Measurements from ENCODE around the gene DNAJB13.

The DNAJB13 gene

GRCh38 chr11:73956876-73957653 is 6.2 kb downstream of the DNAJB13 start:
- TF ChIP-seq GABPA (IDR thresholded peaks at IDR 0.05; ENCODE audit: low read depth): no peak
- no peak for TF ChIP-seq POLR2AphosphoS5 (IDR thresholded peaks at IDR 0.05; ENCODE audit: low read depth)
- TF ChIP-seq CTCF (IDR thresholded peaks at IDR 0.05; ENCODE audit: insufficient read depth, low read length): no peak
- no peak for TF ChIP-seq SPI1 (IDR thresholded peaks at IDR 0.05; ENCODE audit: borderline replicate concordance, low read depth)
- no peak for TF ChIP-seq REST (IDR thresholded peaks at IDR 0.05; ENCODE audit: insufficient replicate concordance, low read depth)
- Histone ChIP-seq H3K4me3 (replicated peaks; ENCODE audit: insufficient read depth, low read length) (no peak overlapping the region), H3K27ac (replicated peaks) (no peak overlapping the region), H3K27me3 (ENCODE audit: insufficient read depth, poor library complexity, severe bottlenecking) (no peaks in the 10 kb centered on the region)
- no peak for DNase-seq (ENCODE audit: low read depth in 1 of 2, low spot score in 1 of 2)

- no peak overlapping the region for H3K4me3 ChIP-seq (replicated peaks; ENCODE audit: insufficient read depth, low read length)
- no peaks in the 10 kb centered on the region for H3K27me3 ChIP-seq (ENCODE audit: insufficient read depth, poor library complexity, severe bottlenecking)
- no peak for DNase-seq (ENCODE audit: low read depth in 1 of 2, low spot score in 1 of 2)
- no peak for TF ChIP-seq CTCF (IDR thresholded peaks at IDR 0.05; ENCODE audit: insufficient read depth, low read length)
- no peak for TF ChIP-seq SPI1 (IDR thresholded peaks at IDR 0.05; ENCODE audit: borderline replicate concordance, low read depth)
- TF ChIP-seq GABPA (IDR thresholded peaks at IDR 0.05; ENCODE audit: low read depth): no peak
- no peak for TF ChIP-seq POLR2AphosphoS5 (IDR thresholded peaks at IDR 0.05; ENCODE audit: low read depth)
- no peak for TF ChIP-seq REST (IDR thresholded peaks at IDR 0.05; ENCODE audit: insufficient replicate concordance, low read depth)
- no peak overlapping the region for H3K27ac ChIP-seq (replicated peaks)
These were observed 7.0 kb downstream of the DNAJB13 start for GRCh38 chr11:73957654-73958361.

GRCh38 chr11:73958521-73959141 is 7.8 kb downstream of the DNAJB13 start:
- Histone ChIP-seq H3K27ac (replicated peaks) (no peak overlapping the region), H3K4me3 (replicated peaks; ENCODE audit: insufficient read depth, low read length) (no peak overlapping the region), H3K27me3 (ENCODE audit: insufficient read depth, poor library complexity, severe bottlenecking) (no peaks in the 10 kb centered on the region)
- DNase-seq (ENCODE audit: low read depth in 1 of 2, low spot score in 1 of 2): no peak
- TF ChIP-seq POLR2AphosphoS5 (IDR thresholded peaks at IDR 0.05; ENCODE audit: low read depth) (no peak), CTCF (IDR thresholded peaks at IDR 0.05; ENCODE audit: insufficient read depth, low read length) (no peak), REST (IDR thresholded peaks at IDR 0.05; ENCODE audit: insufficient replicate concordance, low read depth) (no peak), SPI1 (IDR thresholded peaks at IDR 0.05; ENCODE audit: borderline replicate concordance, low read depth) (no peak), GABPA (IDR thresholded peaks at IDR 0.05; ENCODE audit: low read depth) (no peak)

Measured in HL-60 (cell line).